ENCODE results near the gene KLF1.
"Not testable (repeated sequence)": the region's sequence is repeated elsewhere in the genome, so short reads cannot be mapped to it uniquely, and the experiment has no call there.

KLF1 gene

GRCh38 chr19:12867120-12868099 is 19.6 kb downstream of the KLF1 start:
- H3K36me3 Mint-ChIP-seq (ENCODE audit: low read depth): peaks cover 2% of the 10 kb centered on the region
- peak overlapping the region; percentile 65 for H3K4me3 Mint-ChIP-seq
- peak overlapping the region; percentile 41 for H3K27ac Mint-ChIP-seq
- intact Hi-C loops (cut with micrococcal nuclease): no loop called here
- peaks cover 17% of the 10 kb centered on the region for H3K27me3 Mint-ChIP-seq
- H3K9me3 Mint-ChIP-seq: peaks cover 1% of the 10 kb centered on the region
- peaks cover 19% of the 10 kb centered on the region for H3K4me1 Mint-ChIP-seq (ENCODE audit: low read depth)

GRCh38 chr19:12866416-12867119 is 20.4 kb downstream of the KLF1 start:
- Mint-ChIP-seq H3K9me3 (no peaks in the 10 kb centered on the region), H3K36me3 (ENCODE audit: low read depth) (no peaks in the 10 kb centered on the region), H3K27ac (peak overlapping the region; percentile 41), H3K4me3 (no peak overlapping the region), H3K4me1 (ENCODE audit: low read depth) (peaks cover 11% of the 10 kb centered on the region), H3K27me3 (peaks cover 15% of the 10 kb centered on the region)
- intact Hi-C loops (cut with micrococcal nuclease): no loop called here

DNA sequence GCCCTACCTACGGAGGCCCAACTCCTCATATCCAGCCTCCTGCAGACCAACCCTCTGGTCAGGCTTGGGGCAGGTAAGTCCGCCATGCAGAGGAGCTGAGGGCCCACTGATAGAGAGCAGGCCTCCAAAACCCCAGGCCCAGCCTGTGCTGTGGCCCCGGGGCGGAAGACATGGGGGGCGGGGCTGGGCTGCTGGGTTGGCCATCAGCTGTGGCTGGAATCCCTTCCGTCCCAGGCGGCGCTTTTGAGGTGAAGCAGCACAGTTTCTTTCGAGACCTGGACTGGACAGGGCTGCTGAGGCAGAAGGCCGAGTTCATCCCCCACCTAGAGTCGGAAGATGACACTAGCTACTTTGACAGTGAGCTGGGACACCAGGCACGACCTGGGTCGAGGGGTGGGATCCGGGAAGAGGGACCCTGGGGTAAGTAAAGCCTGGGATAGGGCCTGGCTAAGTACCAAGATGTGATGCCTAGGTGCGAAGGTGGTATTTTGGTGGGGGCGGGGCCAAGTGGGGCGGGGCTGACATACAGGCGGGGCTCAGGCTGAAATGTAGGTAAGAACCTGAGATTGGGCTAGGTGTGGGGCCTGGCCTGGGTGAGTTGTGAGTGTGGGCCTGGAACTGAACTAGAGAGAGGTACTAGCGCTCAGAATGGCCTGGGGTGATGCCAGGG is 21.1 kb downstream of the KLF1 start:
- no peaks in the 10 kb centered on the region for H3K9me3 Mint-ChIP-seq
- peaks cover 16% of the 10 kb centered on the region for H3K27me3 Mint-ChIP-seq
- H3K4me3 Mint-ChIP-seq: no peak overlapping the region
- H3K4me1 Mint-ChIP-seq (ENCODE audit: low read depth): peaks cover 11% of the 10 kb centered on the region
- no peaks in the 10 kb centered on the region for H3K36me3 Mint-ChIP-seq (ENCODE audit: low read depth)
- intact Hi-C loops (cut with micrococcal nuclease): no loop called here
- H3K27ac Mint-ChIP-seq: no peak overlapping the region

- H3K4me1 Mint-ChIP-seq (ENCODE audit: low read depth): peaks cover 11% of the 10 kb centered on the region
- H3K9me3 Mint-ChIP-seq: no peaks in the 10 kb centered on the region
- H3K4me3 Mint-ChIP-seq: no peak overlapping the region
- peaks cover 16% of the 10 kb centered on the region for H3K27me3 Mint-ChIP-seq
- intact Hi-C loops (cut with micrococcal nuclease): no loop called here
- H3K27ac Mint-ChIP-seq: no peak overlapping the region
- H3K36me3 Mint-ChIP-seq (ENCODE audit: low read depth): no peaks in the 10 kb centered on the region
Observed at GRCh38 chr19:12864721-12865715, 22.0 kb downstream of the KLF1 start.

GRCh38 chr19:12864143-12864542 is 22.9 kb downstream of the KLF1 start:
- Mint-ChIP-seq H3K36me3 (ENCODE audit: low read depth) (no peaks in the 10 kb centered on the region), H3K27me3 (peaks cover 16% of the 10 kb centered on the region), H3K9me3 (no peaks in the 10 kb centered on the region), H3K27ac (no peak overlapping the region), H3K4me1 (ENCODE audit: low read depth) (peaks cover 11% of the 10 kb centered on the region), H3K4me3 (no peak overlapping the region)
- intact Hi-C loops (cut with micrococcal nuclease): no loop called here

GRCh38 chr19:12859546-12859945 is 27.5 kb downstream of the KLF1 start:
- Mint-ChIP-seq H3K4me1 (ENCODE audit: low read depth) (no peaks in the 10 kb centered on the region), H3K4me3 (no peak overlapping the region), H3K27ac (no peak overlapping the region), H3K36me3 (ENCODE audit: low read depth) (no peaks in the 10 kb centered on the region), H3K27me3 (peaks cover 5% of the 10 kb centered on the region), H3K9me3 (no peaks in the 10 kb centered on the region)
- intact Hi-C loops (cut with micrococcal nuclease): no loop called here

DNA sequence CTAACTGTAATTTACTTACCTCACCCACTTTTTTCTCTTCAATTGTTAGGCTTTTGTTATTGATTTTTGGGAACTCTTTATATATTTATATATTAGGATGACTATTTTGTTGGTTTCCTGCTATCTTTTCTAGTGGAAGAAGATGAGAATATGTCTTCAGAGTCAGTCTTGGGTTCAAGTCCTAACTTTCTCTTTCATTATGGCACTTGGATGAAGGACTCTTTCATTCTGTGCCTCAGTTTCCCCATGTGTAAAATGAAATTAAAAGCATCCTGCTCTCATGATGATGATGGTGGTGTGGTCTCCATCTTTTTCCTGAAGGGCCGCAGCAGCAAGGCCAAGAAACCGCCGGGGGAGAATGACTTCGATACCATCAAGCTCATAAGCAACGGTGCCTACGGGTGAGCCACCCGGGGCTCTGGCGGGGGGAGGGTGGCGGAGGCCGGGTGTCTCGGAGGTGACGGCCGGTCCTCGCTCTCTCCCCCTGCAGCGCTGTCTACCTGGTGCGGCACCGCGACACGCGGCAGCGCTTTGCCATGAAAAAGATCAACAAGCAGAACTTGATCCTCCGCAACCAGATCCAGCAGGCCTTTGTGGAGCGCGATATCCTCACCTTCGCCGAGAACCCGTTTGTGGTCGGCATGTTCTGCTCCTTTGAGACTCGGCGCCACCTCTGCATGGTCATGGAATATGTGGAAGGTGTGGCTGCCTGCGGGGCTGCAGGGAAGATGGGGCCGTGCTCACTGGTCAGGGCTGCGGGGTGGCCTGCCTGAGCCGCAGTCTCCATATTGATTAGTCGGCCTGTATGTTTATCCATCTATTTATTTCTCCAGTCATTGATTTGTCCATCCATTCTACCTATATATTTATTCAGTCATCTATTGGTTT is 28.7 kb downstream of the KLF1 start:
- intact Hi-C loops (cut with micrococcal nuclease): no loop called here
- Mint-ChIP-seq H3K4me1 (ENCODE audit: low read depth) (no peaks in the 10 kb centered on the region), H3K9me3 (no peaks in the 10 kb centered on the region), H3K27me3 (peaks cover 5% of the 10 kb centered on the region), H3K36me3 (ENCODE audit: low read depth) (no peaks in the 10 kb centered on the region), H3K4me3 (no peak overlapping the region), H3K27ac (no peak overlapping the region)

DNA sequence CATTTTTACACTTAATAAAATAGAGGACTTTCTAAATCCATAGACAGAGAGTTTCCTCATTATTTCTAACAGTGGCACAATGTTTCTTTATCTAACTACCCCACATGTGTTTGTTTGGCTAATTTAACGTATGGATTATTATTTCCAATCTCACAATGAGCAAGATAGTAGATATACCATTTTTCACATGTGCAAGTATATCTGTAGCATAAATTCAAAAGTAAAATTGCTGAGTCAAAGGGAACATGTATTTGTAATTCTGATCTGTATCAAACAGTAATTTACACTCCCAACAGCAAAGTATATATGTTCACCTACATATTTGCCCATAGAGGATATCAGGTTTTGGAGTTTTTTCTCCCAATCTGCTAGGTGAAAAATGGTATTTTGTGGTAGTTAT is 30.3 kb downstream of the KLF1 start:
- peaks cover 3% of the 10 kb centered on the region for H3K27me3 Mint-ChIP-seq

DNA sequence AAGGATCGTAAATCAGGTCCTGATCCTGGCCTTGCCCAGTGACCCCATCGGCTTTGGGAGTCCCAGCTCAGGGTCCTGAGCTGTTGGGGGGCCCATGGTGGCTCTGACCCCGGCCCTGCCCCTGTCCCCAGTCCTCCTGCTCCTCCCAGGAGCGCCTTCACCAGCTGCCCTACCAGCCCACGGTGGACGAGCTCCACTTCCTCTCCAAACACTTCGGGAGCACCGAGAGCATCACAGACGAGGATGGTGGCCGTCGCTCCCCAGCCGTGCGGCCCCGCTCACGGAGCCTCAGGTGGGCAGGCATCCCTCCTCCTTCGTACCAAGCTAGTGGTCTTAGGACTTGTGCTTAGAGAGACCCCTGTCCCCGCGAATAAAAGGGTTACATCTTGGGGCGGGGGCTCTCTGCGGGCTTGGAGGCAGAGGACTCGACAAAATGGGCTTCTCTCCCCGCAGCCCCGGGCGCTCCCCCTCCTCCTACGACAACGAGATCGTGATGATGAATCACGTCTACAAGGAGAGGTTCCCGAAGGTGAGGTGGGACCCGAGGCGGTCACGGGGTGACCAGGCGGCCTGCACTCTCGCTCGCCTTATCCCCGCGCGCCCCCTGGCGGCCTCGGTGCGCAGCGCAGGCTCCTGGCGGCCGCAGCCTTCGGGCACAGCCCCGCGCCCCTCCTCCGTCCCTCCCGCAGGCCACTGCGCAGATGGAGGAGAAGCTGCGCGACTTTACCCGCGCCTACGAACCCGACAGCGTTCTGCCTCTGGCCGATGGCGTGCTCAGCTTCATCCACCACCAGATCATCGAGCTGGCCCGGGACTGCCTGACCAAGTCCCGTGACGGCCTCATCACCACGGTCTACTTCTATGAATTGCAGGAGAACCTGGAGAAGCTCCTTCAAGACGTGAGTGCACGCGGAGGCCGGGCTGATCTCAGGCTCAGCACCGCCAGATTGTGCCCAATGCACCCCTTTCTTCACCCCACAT is 39.6 kb downstream of the KLF1 start:
- Mint-ChIP-seq H3K27ac (peak overlapping the region; percentile 31), H3K4me3 (peak overlapping the region; percentile 57), H3K9me3 (no peaks in the 10 kb centered on the region), H3K27me3 (peaks cover 52% of the 10 kb centered on the region), H3K36me3 (ENCODE audit: low read depth) (no peaks in the 10 kb centered on the region), H3K4me1 (ENCODE audit: low read depth) (peaks cover 10% of the 10 kb centered on the region)
- intact Hi-C loops (cut with micrococcal nuclease): loop anchor here (2.0 kb wide), 1 partner anchor 81 kb away; no protein-coding TSS in a partner anchor

More for the DNA sequence above, 30.3 kb downstream of the KLF1 start:
- Mint-ChIP-seq H3K4me3 (no peak overlapping the region), H3K36me3 (ENCODE audit: low read depth) (no peaks in the 10 kb centered on the region), H3K9me3 (no peaks in the 10 kb centered on the region), H3K27ac (no peak overlapping the region), H3K4me1 (ENCODE audit: low read depth) (no peaks in the 10 kb centered on the region)
- intact Hi-C loops (cut with micrococcal nuclease): no loop called here

GRCh38 chr19:12846613-12847012 is 40.4 kb downstream of the KLF1 start:
- not testable (repeated sequence) for H3K4me3 Mint-ChIP-seq; H3K36me3 Mint-ChIP-seq (ENCODE audit: low read depth); H3K9me3 Mint-ChIP-seq; H3K27ac Mint-ChIP-seq
- Mint-ChIP-seq H3K27me3 (peaks cover 59% of the 10 kb centered on the region), H3K4me1 (ENCODE audit: low read depth) (peaks cover 12% of the 10 kb centered on the region)
- intact Hi-C loops (cut with micrococcal nuclease): loop anchor here (2.0 kb wide), 1 partner anchor 80 kb away; no protein-coding TSS in a partner anchor

GRCh38 chr19:12843999-12844732 is 42.8 kb downstream of the KLF1 start:
- no peaks in the 10 kb centered on the region for H3K9me3 Mint-ChIP-seq
- intact Hi-C loops (cut with micrococcal nuclease): no loop called here

More at GRCh38 chr19:12843999-12844732, 42.8 kb downstream of the KLF1 start:
- Mint-ChIP-seq H3K27ac (no peak overlapping the region), H3K27me3 (peaks cover 70% of the 10 kb centered on the region), H3K4me3 (no peak overlapping the region), H3K4me1 (ENCODE audit: low read depth) (peaks cover 29% of the 10 kb centered on the region), H3K36me3 (ENCODE audit: low read depth) (no peaks in the 10 kb centered on the region)
